GM19395 (cell line): Measurements from ENCODE around the gene RTP5.
"Not testable (repeated sequence)": the region's sequence is repeated elsewhere in the genome, so short reads cannot be mapped to it uniquely, and the experiment has no call there.

Experiments
- ATAC-seq: cut with Tn5 transposase; IDR thresholded peaks from one replicate; pipeline ENCODE4 v1.9.1; 2021; ENCODE audit warnings: mild to moderate bottlenecking, moderate library complexity; ENCODE audit not compliant: unreplicated experiment

RTP5 gene

GRCh38 chr2:241900251-241901017 lies 30.9 kb downstream of the RTP5 start:
- ATAC-seq: no peak

GRCh38 chr2:241901018-241901380 lies 31.5 kb downstream of the RTP5 start:
- no peak for ATAC-seq

GRCh38 chr2:241901500-241902351 lies 32.2 kb downstream of the RTP5 start:
- no peak for ATAC-seq

DNA sequence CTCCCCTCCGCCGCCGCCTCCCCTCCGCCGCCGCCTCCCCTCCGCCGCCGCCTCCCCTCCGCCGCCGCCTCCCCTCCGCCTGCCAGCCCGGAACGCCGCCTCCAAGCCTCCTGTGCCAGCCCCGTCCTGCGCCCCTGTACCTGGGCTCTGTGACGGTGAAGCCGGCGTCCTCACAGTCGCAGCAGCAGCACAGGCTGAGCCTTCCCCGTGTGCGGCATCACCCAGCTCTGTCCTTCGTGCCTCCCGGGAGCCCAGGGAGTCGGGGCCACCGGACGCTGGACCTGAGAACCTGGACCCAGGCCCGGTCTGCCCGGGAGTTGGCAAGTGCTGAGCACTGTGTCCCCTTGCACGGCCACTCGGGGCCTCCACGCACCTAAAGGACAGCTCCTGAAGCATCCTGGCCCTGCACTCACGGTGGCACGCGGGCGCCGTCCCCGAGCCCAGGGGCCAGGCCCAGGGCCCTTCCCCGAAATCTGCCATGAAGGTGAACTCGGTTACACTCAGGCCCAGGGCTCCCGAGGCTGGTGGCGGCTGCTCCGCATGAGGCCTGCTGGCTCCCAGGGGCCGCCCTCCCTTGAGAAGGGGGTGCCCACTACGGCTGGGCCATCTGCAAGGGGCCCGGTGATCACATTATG lies 32.9 kb downstream of the RTP5 start:
- no peak for ATAC-seq

DNA sequence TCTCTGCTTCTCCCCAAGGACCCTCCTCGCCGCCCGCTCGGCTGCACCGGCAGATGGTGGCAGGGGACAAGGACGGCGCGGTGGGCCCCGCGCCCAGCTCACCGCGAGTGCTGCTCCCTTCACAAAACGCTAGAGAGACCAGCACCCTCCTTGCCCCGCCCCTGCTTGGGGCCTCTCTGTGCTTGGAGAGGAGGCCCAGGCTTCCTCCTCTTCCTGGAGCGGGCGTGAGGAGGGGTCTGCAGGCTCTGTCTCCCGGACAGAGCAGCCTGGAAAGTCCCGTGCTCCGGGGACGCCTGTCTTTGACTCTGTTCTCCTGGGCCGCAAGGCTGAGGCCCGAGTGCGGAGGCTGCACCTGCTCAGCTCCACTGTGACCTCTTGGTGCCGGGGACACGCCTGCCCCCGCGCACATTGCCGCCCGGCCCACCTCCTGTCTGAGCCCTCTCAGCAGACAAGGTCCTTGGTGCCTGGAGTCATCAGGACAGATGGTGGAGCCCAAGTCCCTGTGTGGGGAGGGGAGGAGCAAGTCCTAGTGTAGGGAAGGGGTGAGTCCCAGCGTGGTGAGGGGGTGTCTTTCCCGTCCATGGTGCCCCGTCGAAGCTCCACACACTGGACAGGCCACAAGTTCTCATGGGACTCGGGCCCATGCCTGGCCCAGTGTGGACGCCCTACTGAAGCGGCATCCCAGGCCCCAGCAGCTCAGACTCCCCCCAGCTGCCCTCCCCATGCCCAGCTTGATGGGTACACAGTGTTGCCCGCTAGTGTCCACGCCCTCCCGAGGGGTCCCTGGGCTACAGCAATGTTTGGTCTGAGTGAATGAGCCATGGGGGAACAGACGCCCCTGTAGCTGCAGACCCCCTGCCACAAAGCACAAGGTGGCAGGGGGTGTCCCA lies 33.8 kb downstream of the RTP5 start:
- ATAC-seq: no peak

DNA sequence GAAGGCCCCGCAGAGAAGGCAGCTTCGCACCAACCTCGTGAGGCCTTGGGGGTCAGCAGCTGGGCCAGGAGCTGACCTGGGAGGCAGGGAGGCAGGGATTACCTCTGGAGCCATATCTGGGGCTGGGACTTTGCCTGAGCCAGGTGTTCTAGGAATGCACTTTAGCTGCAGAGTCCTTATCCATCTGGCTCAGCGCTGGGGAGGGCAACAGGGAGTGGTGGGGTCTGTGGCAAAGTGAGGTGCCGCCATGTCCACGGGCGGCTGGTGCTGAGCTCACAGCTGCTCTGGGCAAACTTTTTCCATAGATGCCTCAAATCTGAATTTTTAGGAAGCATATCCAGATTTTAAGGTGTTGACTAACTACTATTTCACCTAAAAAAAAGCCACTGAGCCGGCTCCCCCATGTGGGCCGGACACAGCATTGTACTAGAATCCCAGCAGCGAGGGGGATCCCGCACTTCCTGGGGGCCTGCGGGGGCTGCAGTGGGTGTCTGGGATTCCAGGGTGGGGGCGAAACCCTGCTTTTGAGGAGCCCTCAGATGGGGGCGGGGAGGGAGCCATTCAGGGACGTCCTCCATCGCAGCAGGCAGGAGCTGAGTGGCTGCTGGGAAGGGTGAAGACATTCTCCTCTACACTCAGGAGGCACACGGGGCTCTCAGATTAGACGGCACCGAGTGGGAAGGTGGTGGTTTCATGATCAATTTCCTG lies 34.6 kb downstream of the RTP5 start:
- ATAC-seq: no peak

GRCh38 chr2:241904791-241905710 lies 35.5 kb downstream of the RTP5 start:
- no peak for ATAC-seq

DNA sequence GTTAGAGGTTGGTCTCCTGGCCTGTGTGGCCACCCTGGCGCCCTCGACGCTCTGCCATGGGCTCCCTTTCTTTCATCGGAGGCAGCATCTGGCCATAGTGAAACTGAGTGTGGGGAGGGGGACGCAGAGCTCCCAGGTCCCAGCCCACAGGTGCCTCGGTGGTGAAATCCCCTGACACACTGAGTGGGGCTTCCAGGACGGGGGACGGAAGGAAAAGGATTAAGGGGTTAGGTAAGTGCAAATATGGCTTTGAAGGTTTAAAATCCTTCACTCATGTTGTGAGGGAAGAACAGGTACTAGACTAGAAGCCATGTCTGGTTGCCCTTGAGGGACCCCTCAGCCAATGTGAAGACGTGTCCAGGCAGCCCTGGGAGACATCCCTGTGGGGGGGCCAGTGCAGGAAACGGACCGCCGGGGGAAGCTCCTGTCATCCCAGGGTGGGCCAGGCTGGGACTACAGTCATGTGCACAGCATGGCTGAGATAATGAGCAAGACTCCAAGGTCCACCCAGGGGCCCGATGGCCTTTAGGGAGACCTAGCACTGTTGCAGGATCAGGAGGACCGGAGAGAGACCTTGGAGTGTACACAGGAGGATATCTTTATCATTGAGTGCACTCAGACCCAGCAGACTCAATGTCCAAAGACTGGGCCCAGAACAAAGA lies 36.3 kb downstream of the RTP5 start:
- ATAC-seq: no peak

- not testable (repeated sequence) for ATAC-seq
Measured at GRCh38 chr2:241906378-241906770, 36.8 kb downstream of the RTP5 start.

DNA sequence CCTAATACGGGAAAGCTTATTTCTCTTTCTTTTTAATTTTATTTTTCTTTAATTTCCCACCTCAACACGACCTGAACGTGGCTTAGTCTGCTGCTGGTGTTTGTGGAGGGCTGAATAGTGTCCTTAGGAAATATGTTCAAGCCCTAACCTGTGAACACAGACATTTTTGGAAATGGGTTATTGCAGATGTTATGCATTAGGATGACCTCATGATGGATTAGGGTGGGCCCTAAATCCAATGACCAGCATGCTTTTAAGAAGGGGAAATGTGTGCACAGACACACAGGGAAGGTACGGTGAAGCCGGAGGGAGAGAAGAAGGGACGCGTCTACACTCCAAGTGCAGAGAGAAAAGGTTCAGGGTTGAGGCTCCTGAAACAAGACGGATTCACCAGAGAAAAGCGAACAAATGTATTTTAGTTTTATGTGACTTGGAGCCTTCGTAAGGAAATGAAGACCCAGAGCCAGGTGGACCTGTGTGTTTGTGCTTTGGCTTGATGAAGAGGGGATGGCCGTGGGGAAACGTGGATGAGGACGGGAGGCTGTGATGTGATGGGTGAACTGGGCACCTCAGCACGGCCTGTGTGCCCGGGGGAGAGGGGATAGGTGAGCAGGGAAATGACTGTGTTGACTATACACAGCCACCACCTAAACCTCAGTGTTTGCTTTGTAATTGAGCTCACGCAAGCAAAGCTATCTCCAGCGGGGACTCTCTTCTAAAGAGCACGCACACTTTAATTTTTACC lies 37.5 kb downstream of the RTP5 start:
- ATAC-seq: no peak

DNA sequence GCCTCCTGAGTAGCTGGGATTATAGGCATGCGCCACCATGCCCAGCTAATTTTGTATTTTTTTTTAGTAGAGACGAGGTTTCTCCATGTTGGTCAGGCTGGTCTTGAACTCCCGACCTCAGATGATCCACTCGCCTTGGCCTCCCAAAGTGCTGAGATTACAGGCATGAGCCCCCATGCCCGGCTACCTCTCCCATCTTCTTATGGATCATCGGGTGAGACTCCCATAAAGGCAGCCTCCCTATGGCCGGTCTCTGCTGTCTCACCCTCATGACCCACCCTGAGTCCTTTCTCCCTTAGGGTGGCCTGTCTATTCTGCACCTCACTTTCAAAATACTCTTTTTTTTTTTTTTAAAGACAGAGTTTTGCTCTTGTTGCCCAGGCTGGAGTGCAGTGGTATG lies 38.3 kb downstream of the RTP5 start:
- ATAC-seq: not testable (repeated sequence)

- no peak for ATAC-seq
Measured at GRCh38 chr2:241908686-241909420, 39.3 kb downstream of the RTP5 start.

- ATAC-seq: no peak
Measured at GRCh38 chr2:241909769-241910168, 40.2 kb downstream of the RTP5 start.

DNA sequence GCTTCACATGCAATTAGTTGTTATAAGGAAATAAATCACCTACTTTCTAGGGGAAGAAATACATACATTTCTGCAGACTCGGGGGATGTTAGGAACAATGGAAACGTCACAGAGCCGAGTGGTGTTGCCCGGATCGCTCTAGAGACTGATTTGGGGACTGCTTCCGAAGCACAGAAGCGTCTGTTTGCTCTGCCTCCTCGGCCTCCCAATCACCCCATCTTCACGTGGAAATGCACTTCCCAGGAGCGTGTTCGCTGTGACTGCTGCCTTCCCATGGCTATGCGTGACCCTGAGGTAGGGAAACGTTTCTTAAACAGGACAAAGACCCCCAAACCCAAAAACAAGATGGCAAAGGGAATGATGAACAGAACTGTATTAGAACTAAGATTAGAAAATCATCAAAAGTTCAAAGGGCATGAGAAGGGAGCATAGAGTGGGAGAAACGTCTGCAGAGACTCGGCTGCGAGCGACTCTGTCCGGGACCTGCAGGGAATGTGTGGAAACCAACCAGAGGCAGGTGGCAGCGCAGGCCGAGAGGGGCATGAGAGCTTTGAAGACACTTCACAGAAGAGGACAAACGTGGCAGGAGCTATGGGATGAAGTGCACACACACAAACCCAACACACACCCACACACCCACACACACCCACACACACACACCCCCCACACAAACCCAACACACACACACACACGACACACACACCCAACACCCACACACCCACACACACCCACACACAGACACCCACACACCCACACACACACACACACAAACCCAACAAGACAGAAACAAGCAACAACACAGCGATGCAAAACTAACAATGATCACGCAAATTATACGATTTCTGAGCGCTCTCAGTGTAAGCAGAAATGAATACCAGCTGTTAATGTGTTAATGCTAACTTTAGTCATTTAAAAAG lies 41.3 kb downstream of the RTP5 start:
- ATAC-seq: no peak

DNA sequence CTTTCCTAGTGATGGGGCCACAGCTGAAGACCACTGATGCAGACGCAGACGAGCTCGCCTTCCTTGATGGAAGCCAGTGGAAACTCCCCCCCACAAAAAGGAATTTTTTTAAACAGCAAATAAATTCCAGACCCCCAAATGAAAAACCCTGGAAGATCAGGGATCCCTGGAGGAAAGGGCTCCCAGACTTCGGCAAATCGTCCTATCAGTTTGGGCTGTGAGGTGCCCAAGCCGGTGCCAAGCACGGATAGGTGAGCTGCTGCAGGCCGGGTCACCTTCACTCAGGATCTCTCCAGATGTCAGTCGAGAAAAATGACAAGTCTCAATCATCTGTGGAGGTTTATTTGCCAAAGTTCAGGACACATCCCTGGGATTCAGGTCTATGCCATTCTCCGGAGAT lies 42.0 kb downstream of the RTP5 start:
- ATAC-seq: no peak

DNA sequence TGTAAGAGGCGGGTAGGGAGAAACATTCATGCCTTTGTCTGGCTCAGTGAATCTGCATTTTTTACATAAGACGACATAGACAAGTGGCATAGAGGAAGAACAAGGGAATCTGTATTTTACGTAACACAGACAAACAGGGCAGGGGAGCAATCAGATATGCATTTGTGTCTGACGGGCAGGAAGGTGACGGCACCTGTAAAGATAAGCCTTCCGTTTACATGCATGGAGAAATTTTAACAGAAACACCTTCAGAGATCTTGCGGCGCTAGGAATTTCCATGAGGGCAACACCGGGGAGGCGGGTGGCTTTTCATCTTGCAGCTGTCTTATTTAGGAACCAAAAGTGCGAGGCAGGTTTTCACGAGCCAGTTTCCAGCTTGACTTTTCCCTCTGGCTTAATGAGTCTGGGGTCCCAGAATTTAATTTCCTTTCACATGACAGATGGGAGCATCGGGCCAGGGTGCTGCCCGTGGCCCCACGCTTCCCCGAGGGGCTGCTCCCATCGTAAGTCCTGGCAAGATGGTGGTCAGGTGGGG lies 42.6 kb downstream of the RTP5 start:
- no peak for ATAC-seq
